NCI-H2029 treated with DMSO at 0.1 percent for 48 hours (cell line): Measurements from ENCODE around the gene STK32B.
"Not testable (repeated sequence)": the region's sequence is repeated elsewhere in the genome, so short reads cannot be mapped to it uniquely, and the experiment has no call there.

Experiments
- DNase-seq: peaks from one replicate; lab custom pipeline; 2025; lab: John Stamatoyannopoulos, UW

The STK32B gene

GRCh38 chr4:5266991-5267390 is 215.7 kb downstream of the STK32B start:
- no peak for DNase-seq

DNA sequence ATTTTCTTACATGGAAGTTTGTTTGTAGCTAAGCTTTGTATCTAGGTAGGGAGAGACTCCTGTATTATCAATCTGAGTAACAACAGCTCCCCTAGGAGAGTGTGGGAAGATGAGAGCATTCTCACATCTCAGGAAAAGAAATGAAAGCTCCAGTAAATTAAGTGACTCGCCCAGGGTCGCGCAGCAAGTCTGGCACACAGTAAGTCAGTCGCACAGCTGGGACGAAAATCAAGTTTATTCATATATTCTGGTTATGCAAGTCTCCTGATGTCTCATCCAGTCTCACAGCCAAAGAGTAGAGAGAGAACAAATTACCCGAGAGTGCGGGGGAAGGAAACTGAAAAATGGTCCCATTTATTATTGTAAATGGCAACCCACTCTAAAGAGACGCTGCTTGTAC is 216.1 kb downstream of the STK32B start:
- no peak for DNase-seq

- no peak for DNase-seq
These were observed 225.3 kb downstream of the STK32B start for GRCh38 chr4:5276475-5277075.

DNA sequence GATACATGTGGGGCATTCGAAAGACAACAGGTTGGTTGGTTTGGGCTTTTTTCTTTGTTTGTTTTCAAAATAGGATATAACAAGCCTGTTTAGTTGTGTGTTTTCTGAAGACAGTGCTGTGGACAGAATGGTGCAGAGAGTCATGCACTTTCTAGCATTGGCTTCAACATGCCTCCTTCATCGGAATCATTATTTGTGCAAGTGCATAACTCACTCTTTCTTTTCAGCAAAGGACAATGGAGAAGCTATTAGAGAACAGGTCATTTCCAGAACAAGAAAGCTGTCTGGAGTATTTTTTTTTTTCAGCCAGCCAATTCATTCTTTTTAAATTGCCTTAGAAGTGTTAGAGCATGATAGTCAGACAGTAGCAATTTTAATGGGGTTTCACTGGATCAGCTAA is 225.8 kb downstream of the STK32B start:
- DNase-seq = no peak

GRCh38 chr4:5278213-5278612 is 226.9 kb downstream of the STK32B start:
- DNase-seq = no peak

DNA sequence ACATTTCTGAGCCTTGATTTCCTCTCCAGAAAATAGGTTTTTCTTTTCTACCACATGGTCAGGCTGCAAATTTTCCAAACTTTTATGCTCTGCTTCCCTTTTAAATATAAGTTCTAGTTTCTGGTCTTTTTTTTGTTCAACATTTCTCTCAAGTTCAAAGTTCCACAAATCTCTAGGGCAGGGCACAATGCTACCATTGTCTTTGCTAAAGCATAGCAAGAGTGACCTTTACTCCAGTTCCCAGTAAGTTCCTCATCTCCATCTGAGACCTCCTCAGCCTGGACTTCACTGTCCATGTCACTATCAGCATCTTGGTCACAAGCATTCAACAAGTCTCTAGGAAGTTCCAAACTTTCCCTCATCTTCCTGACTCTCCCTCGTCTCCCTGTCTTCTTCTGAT is 228.8 kb downstream of the STK32B start:
- DNase-seq = not testable (repeated sequence)

DNA sequence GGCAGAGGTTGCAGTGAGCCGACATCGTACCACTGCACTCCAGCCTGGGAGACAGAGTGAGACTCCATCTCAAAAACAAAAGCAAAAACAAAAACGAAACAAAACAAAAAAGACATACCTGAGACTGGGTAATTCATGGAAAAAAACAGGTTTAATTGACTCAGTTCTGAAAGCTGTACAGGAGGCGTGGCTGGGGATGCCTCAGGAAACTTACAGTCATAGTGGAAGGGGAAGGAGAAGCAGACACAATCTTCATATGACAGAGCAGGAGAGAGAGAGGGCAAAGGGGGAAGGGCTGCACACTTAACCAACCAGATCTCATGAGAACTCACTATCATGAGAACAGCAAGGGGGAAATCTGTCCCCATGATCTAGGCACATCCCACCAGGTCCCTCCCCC is 229.5 kb downstream of the STK32B start:
- DNase-seq = no peak

DNA sequence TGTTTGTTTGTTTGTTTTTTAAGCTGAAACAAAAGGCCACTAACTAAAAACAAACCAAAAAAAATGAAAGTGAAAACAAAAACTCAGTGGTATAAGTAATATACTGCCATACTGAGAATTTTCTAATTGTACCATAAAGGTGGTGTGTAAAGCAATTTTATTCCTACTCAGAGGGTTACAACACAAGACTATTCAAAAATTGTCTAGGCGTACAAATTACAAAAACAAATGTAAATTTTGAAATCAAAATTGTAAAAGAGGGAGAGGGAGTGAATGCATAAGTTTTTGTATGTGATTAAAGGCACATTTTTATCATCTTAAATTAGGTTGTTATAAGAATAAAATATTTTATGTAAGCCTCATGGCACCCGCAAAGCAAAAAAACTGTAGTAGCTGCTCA is 232.6 kb downstream of the STK32B start:
- DNase-seq = no peak

GRCh38 chr4:5284517-5284916 is 233.2 kb downstream of the STK32B start:
- no peak for DNase-seq

GRCh38 chr4:5292101-5292500 is 240.8 kb downstream of the STK32B start:
- DNase-seq = no peak

- not testable (repeated sequence) for DNase-seq
These were observed 246.9 kb downstream of the STK32B start for GRCh38 chr4:5298000-5298787.

DNA sequence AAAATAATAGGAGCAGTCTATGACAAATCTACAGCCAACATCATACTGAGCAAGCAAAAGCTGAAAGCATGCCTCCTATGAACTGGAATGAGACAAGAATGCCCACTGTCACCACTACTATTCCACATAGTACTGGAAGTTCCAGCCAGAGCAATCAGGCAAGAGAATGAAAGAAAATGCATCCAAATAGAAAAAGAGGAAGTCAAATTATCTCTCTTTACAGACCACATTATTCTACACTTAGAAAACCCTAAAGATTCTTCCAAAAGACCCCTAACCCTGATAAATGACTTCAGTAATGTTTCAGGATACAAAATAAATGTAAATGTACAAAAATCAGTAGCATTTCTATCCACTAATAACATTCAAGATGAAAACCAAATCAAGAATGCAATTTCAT is 249.0 kb downstream of the STK32B start:
- no peak for DNase-seq

DNA sequence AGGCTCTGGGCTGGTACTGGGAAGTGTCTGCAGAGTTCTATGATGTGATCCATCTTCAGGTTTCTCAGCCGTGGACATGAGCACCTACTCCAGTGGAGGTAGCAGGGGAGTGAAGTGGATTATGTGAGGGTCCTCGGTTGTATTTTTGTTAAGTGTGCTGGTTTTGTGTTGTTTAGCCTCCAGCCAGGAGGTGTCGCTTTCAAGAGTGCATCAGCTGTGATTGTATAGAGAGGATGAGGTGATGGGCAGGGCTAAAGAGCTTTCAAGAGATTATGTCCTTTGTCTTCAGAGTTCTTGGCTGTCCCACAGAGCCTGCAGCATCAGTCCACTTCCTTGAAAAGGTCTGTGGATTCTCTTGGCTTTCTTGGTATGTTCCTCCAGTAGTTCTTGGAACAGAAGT is 256.6 kb downstream of the STK32B start:
- no peak for DNase-seq

DNA sequence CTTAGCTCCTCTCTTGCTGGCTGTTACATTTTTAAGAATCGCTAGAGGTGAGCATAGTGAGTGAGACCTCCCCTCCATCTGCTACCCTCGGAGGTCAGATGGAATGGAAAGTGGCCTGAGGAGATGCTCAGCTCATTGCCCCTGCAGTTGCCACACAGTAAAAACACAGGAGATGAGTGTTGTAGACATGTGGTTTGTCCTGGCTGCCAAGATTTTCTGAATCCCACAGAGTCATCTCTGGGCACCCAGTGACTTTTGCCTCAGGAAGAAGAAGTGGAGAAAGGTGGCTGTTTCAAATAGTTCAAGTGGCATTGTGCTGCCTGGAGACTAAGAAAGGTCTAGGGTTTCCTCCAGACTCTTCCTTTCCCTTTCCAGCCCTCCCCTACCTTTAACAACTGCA is 271.0 kb downstream of the STK32B start:
- no peak for DNase-seq

GRCh38 chr4:5330339-5330989 is 279.2 kb downstream of the STK32B start:
- no peak for DNase-seq

DNA sequence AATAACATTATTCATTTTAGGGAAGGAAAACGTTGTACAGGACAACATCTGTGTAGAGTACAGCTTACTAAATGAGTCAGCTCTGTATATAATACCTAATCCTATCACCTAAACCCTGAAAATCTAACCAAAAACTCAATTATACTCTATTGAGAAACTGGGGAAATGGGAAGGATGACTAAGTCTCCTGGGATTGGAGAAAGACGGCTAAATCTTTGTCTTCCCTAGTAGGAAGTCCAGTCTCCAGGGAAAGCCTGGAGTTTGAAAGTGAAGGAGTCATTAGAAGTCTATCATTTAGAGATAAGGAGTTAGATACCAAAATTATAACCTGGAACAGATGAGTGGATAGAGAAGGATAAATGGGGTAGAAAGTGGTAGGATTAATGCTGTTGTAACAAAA is 286.5 kb downstream of the STK32B start:
- DNase-seq = no peak

DNA sequence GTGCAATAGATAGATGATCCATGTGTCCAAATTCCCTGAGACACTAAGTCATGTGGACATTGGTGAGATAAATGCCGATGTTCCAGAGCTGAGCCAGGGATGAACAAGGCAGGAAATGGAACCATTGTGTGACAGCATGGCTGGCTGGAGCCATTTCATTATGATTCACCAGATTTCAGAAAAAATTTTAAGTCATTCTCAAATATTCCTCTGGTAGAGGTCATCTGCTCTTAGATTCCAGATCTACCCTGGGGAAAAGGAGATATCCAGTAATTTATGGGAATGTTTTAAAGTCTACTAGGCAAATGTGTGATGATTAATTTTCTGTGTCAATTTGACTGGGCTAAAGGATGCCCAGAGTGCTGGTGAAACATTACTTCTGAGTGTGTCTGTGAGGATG is 287.3 kb downstream of the STK32B start:
- no peak for DNase-seq

DNA sequence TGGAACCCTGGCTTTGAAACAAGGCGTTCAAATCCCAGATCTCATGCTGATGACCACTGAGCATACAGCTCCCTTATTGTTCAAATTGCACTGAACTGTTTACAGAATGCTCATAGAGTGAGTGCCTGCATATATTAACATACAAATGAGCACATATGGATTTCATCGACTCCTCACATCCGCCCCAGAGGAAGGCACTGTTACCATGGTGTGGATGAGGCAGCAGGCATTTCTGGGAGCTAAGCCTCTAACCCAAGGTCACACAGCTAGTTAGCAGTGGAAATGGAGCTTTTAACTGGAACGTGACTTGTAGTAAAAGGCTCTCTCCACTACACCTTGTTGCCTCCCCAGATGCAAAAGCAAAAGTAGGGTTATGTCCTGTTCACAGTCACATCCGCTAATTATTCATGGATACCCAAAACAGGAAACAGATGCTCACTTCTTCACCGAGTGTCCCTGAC is 289.7 kb downstream of the STK32B start:
- DNase-seq = no peak

GRCh38 chr4:5341526-5341925 is 290.2 kb downstream of the STK32B start:
- no peak for DNase-seq

GRCh38 chr4:5355846-5356245 is 304.6 kb downstream of the STK32B start:
- DNase-seq = no peak

- no peak for DNase-seq
These were observed 306.6 kb downstream of the STK32B start for GRCh38 chr4:5357870-5358269.

DNA sequence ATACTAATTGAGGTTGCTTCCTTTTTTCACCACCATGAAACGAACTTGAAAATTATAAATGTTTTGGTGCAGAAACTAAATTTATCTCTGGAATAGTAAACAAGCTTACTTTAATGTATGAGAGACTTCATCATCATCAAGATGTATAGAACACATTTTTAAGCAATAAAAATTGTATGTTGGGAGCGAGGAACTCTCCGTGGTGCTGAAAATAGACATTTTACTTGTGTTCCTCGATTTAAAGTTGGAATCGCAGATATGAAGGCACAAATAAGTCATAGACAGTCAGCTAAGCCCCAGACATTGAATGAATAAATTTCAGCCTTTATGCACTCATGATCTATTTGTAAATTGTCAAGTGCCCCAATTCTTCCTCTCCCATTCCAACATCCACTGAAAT is 310.7 kb downstream of the STK32B start:
- DNase-seq = no peak

- DNase-seq = no peak
These were observed 313.1 kb downstream of the STK32B start for GRCh38 chr4:5364406-5364805.
